ENCODE measurements around the gene SCYGR3. TPM values are rescaled to one million over a fixed set of nuclear protein-coding genes. Genes with fewer than 3 reads are reported as not detected.

The SCYGR3 gene
- total and polyA plus RNA-seq, 2 of the 8 experiments (the other 6 are each of a cell fraction or from before 2014, with no cell fraction given): not detected

DNA sequence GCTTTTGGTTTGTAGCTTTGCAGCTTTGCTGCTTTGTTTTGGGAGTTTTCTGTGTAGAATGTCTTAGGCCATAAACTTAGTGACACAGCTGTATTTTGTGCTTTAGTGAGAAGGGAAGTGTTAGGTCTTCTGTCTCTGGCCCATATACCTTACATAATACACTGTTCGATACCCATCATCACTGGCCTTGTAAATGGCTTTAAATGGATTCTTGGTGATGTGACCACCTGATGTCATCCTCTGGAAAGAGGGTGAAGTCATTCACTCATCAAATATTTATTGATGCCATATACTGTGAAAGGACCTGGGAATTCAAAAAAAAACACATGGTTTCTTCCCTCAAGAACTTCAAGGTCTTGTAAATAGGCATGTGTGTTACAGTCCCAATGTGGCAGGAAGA is 34.8 kb downstream of the SCYGR3 start (continued):
- TF ChIP-seq HDAC2 (IDR thresholded peaks at IDR 0.05; ENCODE audit: borderline replicate concordance in 1 of 2, low read depth in 2 of 2, low read length in 2 of 2) (no peak), PHF8 (conservative IDR thresholded peaks at IDR 0.05; ENCODE audit: low read depth, low read length) (no peak), MAX (IDR thresholded peaks at IDR 0.05) (no peak), CREB1 (IDR thresholded peaks at IDR 0.05) (no peak), CEBPB (IDR thresholded peaks at IDR 0.05; ENCODE audit: low read depth, low read length) (no peak)
- TF ChIP-seq, protein P1, sequence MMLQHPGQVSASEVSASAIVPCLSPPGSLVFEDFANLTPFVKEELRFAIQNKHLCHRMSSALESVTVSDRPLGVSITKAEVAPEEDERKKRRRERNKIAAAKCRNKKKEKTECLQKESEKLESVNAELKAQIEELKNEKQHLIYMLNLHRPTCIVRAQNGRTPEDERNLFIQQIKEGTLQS (IDR thresholded peaks at IDR 0.05; ENCODE audit: insufficient read depth, low read depth, low read length): no peak
